ENCODE data around the gene IL10RB.

Gene IL10RB

GRCh38 chr21:33267250-33267649 is 1.1 kb downstream of the IL10RB start:
- H3K27ac ChIP-seq (ENCODE audit: low read depth, low read length, severe bottlenecking): no peak overlapping the region
- 83% methylated on average over 3 of the region's 7 CpGs; no CpG with 5 or more reads in 1 of the 2 experiments for WGBS, 2 experiments (ENCODE audit: insufficient coverage in 2 of 2)
- peaks cover 28% of the 10 kb centered on the region for H3K36me3 ChIP-seq (ENCODE audit: control insufficient read depth, insufficient read depth, low read length)
- H3K4me1 ChIP-seq (ENCODE audit: control insufficient read depth, insufficient read depth, low read length, poor library complexity, severe bottlenecking): peaks cover 4% of the 10 kb centered on the region
- no peaks in the 10 kb centered on the region for H3K9me3 ChIP-seq (ENCODE audit: control insufficient read depth, low read length)
- peak overlapping the region; percentile 59 for H3K4me3 ChIP-seq (ENCODE audit: extremely low read depth, insufficient read depth, low read length, poor library complexity, severe bottlenecking)

- peaks cover 4% of the 10 kb centered on the region for H3K4me1 ChIP-seq (ENCODE audit: control insufficient read depth, insufficient read depth, low read length, poor library complexity, severe bottlenecking)
- H3K36me3 ChIP-seq (ENCODE audit: control insufficient read depth, insufficient read depth, low read length): peaks cover 19% of the 10 kb centered on the region
- H3K9me3 ChIP-seq (ENCODE audit: control insufficient read depth, low read length): no peaks in the 10 kb centered on the region
- no peak overlapping the region for H3K4me3 ChIP-seq (ENCODE audit: extremely low read depth, insufficient read depth, low read length, poor library complexity, severe bottlenecking)
- WGBS, 2 experiments (ENCODE audit: insufficient coverage in 2 of 2): 85 to 92% methylated on average over 5 to 6 of the region's 7 CpGs
- no peak overlapping the region for H3K27ac ChIP-seq (ENCODE audit: low read depth, low read length, severe bottlenecking)
These were observed 2.2 kb downstream of the IL10RB start for GRCh38 chr21:33268393-33268736.

- 89 to 92% methylated on average over 9 to 10 of the region's 12 CpGs for WGBS, 2 experiments (ENCODE audit: insufficient coverage in 2 of 2)
- no peak overlapping the region for H3K27ac ChIP-seq (ENCODE audit: low read depth, low read length, severe bottlenecking)
- no peaks in the 10 kb centered on the region for H3K9me3 ChIP-seq (ENCODE audit: control insufficient read depth, low read length)
- no peak overlapping the region for H3K4me3 ChIP-seq (ENCODE audit: extremely low read depth, insufficient read depth, low read length, poor library complexity, severe bottlenecking)
- H3K36me3 ChIP-seq (ENCODE audit: control insufficient read depth, insufficient read depth, low read length): peaks cover 14% of the 10 kb centered on the region
- peaks cover 4% of the 10 kb centered on the region for H3K4me1 ChIP-seq (ENCODE audit: control insufficient read depth, insufficient read depth, low read length, poor library complexity, severe bottlenecking)
These were observed 2.7 kb downstream of the IL10RB start for GRCh38 chr21:33268737-33269441.

- Histone ChIP-seq H3K27ac (ENCODE audit: low read depth, low read length, severe bottlenecking) (no peak overlapping the region), H3K4me3 (ENCODE audit: extremely low read depth, insufficient read depth, low read length, poor library complexity, severe bottlenecking) (no peak overlapping the region), H3K9me3 (ENCODE audit: control insufficient read depth, low read length) (peaks cover 4% of the 10 kb centered on the region), H3K4me1 (ENCODE audit: control insufficient read depth, insufficient read depth, low read length, poor library complexity, severe bottlenecking) (peaks cover 4% of the 10 kb centered on the region), H3K36me3 (ENCODE audit: control insufficient read depth, insufficient read depth, low read length) (peaks cover 14% of the 10 kb centered on the region)
- 92 to 93% methylated on average over 5 of the region's 8 CpGs for WGBS, 2 experiments (ENCODE audit: insufficient coverage in 2 of 2)
These were observed 4.8 kb downstream of the IL10RB start for GRCh38 chr21:33270986-33271385.

- WGBS, 2 experiments (ENCODE audit: insufficient coverage in 2 of 2): 94 to 97% methylated on average over 2 to 3 of the region's 6 CpGs
- no peak overlapping the region for H3K4me3 ChIP-seq (ENCODE audit: extremely low read depth, insufficient read depth, low read length, poor library complexity, severe bottlenecking)
- H3K9me3 ChIP-seq (ENCODE audit: control insufficient read depth, low read length): peaks cover 4% of the 10 kb centered on the region
- no peak overlapping the region for H3K27ac ChIP-seq (ENCODE audit: low read depth, low read length, severe bottlenecking)
- H3K4me1 ChIP-seq (ENCODE audit: control insufficient read depth, insufficient read depth, low read length, poor library complexity, severe bottlenecking): no peaks in the 10 kb centered on the region
- peaks cover 16% of the 10 kb centered on the region for H3K36me3 ChIP-seq (ENCODE audit: control insufficient read depth, insufficient read depth, low read length)
These were observed 6.9 kb downstream of the IL10RB start for GRCh38 chr21:33273044-33273443.

- peaks cover 4% of the 10 kb centered on the region for H3K9me3 ChIP-seq (ENCODE audit: control insufficient read depth, low read length)
- WGBS, 2 experiments (ENCODE audit: insufficient coverage in 2 of 2): 88% methylated on average over 1 of the region's 2 CpGs; no CpG with 5 or more reads in 1 of the 2 experiments
- H3K27ac ChIP-seq (ENCODE audit: low read depth, low read length, severe bottlenecking): no peak overlapping the region
- no peaks in the 10 kb centered on the region for H3K4me1 ChIP-seq (ENCODE audit: control insufficient read depth, insufficient read depth, low read length, poor library complexity, severe bottlenecking)
- no peak overlapping the region for H3K4me3 ChIP-seq (ENCODE audit: extremely low read depth, insufficient read depth, low read length, poor library complexity, severe bottlenecking)
- peaks cover 18% of the 10 kb centered on the region for H3K36me3 ChIP-seq (ENCODE audit: control insufficient read depth, insufficient read depth, low read length)
These were observed 12.6 kb downstream of the IL10RB start for GRCh38 chr21:33278721-33279120.

- no peaks in the 10 kb centered on the region for H3K4me1 ChIP-seq (ENCODE audit: control insufficient read depth, insufficient read depth, low read length, poor library complexity, severe bottlenecking)
- peaks cover 23% of the 10 kb centered on the region for H3K36me3 ChIP-seq (ENCODE audit: control insufficient read depth, insufficient read depth, low read length)
- 89 to 100% methylated on average over 1 of the region's 3 CpGs for WGBS, 2 experiments (ENCODE audit: insufficient coverage in 2 of 2)
- no peak overlapping the region for H3K4me3 ChIP-seq (ENCODE audit: extremely low read depth, insufficient read depth, low read length, poor library complexity, severe bottlenecking)
- peaks cover 3% of the 10 kb centered on the region for H3K9me3 ChIP-seq (ENCODE audit: control insufficient read depth, low read length)
- no peak overlapping the region for H3K27ac ChIP-seq (ENCODE audit: low read depth, low read length, severe bottlenecking)
These were observed 13.2 kb downstream of the IL10RB start for GRCh38 chr21:33279330-33279820.

GRCh38 chr21:33281096-33281652 is 15.0 kb downstream of the IL10RB start:
- WGBS, 2 experiments (ENCODE audit: insufficient coverage in 2 of 2): 93 to 96% methylated on average over 6 of the region's 6 CpGs
- Histone ChIP-seq H3K4me3 (ENCODE audit: extremely low read depth, insufficient read depth, low read length, poor library complexity, severe bottlenecking) (no peak overlapping the region), H3K27ac (ENCODE audit: low read depth, low read length, severe bottlenecking) (no peak overlapping the region), H3K4me1 (ENCODE audit: control insufficient read depth, insufficient read depth, low read length, poor library complexity, severe bottlenecking) (peaks cover 1% of the 10 kb centered on the region), H3K36me3 (ENCODE audit: control insufficient read depth, insufficient read depth, low read length) (peaks cover 23% of the 10 kb centered on the region), H3K9me3 (ENCODE audit: control insufficient read depth, low read length) (no peaks in the 10 kb centered on the region)

- 82 to 94% methylated on average over 5 of the region's 5 CpGs for WGBS, 2 experiments (ENCODE audit: insufficient coverage in 2 of 2)
- H3K36me3 ChIP-seq (ENCODE audit: control insufficient read depth, insufficient read depth, low read length): peaks cover 19% of the 10 kb centered on the region
- H3K4me3 ChIP-seq (ENCODE audit: extremely low read depth, insufficient read depth, low read length, poor library complexity, severe bottlenecking): no peak overlapping the region
- H3K4me1 ChIP-seq (ENCODE audit: control insufficient read depth, insufficient read depth, low read length, poor library complexity, severe bottlenecking): peaks cover 13% of the 10 kb centered on the region
- no peak overlapping the region for H3K27ac ChIP-seq (ENCODE audit: low read depth, low read length, severe bottlenecking)
- no peaks in the 10 kb centered on the region for H3K9me3 ChIP-seq (ENCODE audit: control insufficient read depth, low read length)
These were observed 17.0 kb downstream of the IL10RB start for GRCh38 chr21:33283203-33283602.

- no peak overlapping the region for H3K4me3 ChIP-seq (ENCODE audit: extremely low read depth, insufficient read depth, low read length, poor library complexity, severe bottlenecking)
- H3K36me3 ChIP-seq (ENCODE audit: control insufficient read depth, insufficient read depth, low read length): peaks cover 13% of the 10 kb centered on the region
- H3K27ac ChIP-seq (ENCODE audit: low read depth, low read length, severe bottlenecking): no peak overlapping the region
- WGBS, 2 experiments (ENCODE audit: insufficient coverage in 2 of 2): 90 to 92% methylated on average over 11 of the region's 11 CpGs
- H3K9me3 ChIP-seq (ENCODE audit: control insufficient read depth, low read length): no peaks in the 10 kb centered on the region
- H3K4me1 ChIP-seq (ENCODE audit: control insufficient read depth, insufficient read depth, low read length, poor library complexity, severe bottlenecking): peaks cover 25% of the 10 kb centered on the region
These were observed 19.9 kb downstream of the IL10RB start for GRCh38 chr21:33286076-33286475.

All from mesodermal cell (in vitro differentiated cells).